ENCODE measurements around the gene KIF27. TPM values are rescaled to one million over a fixed set of nuclear protein-coding genes. Genes with fewer than 3 reads are reported as not detected.

Gene KIF27
- total RNA-seq, 3 donors from 2014 or later (not counting 1 experiment from before 2014, with no cell fraction given): 4.0 to 7.7 (median 4.6) TPM

GRCh38 chr9:83962165-83962564 lies 40.9 kb upstream of the KIF27 start:
- no peak for DNase-seq
- H3K36me3 ChIP-seq (ENCODE audit: control insufficient read depth, insufficient read depth, low read length): peaks cover 11% of the 10 kb centered on the region
- ATAC-seq: no peak
- no peaks in the 10 kb centered on the region for H3K27me3 ChIP-seq (ENCODE audit: control insufficient read depth, insufficient read depth, low read length)
- H3K4me3 ChIP-seq (ENCODE audit: low read length): no peak overlapping the region
- peaks cover 2% of the 10 kb centered on the region for H3K4me1 ChIP-seq (ENCODE audit: control insufficient read depth, insufficient read depth, low read length)
- no peak overlapping the region for H3K4me3 Mint-ChIP-seq
- TF ChIP-seq CTCF (IDR thresholded peaks at IDR 0.05): no peak
- H3K27ac ChIP-seq (ENCODE audit: low read length): no peak overlapping the region
- peaks cover 9 to 24% of the 10 kb centered on the region in 2 donors for H3K4me1 Mint-ChIP-seq
- H3K27me3 Mint-ChIP-seq (ENCODE audit: low read depth in 2 of 2): no peaks in the 10 kb centered on the region
- H3K9me3 ChIP-seq (ENCODE audit: control insufficient read depth, insufficient read depth, low read length): no peaks in the 10 kb centered on the region
- H3K36me3 Mint-ChIP-seq: peaks cover 7% of the 10 kb centered on the region
- intact Hi-C loops (cut with micrococcal nuclease): no loop called here
- no peak overlapping the region for H3K27ac Mint-ChIP-seq
- 88% methylated on average over 3 of the region's 3 CpGs for WGBS (ENCODE audit: insufficient coverage)
- no peaks in the 10 kb centered on the region for H3K9me3 Mint-ChIP-seq

GRCh38 chr9:83960991-83961390 lies 39.8 kb upstream of the KIF27 start:
- no peaks in the 10 kb centered on the region for H3K9me3 Mint-ChIP-seq
- ATAC-seq: no peak
- Histone ChIP-seq H3K27me3 (ENCODE audit: control insufficient read depth, insufficient read depth, low read length) (no peaks in the 10 kb centered on the region), H3K9me3 (ENCODE audit: control insufficient read depth, insufficient read depth, low read length) (no peaks in the 10 kb centered on the region), H3K4me3 (ENCODE audit: low read length) (no peak overlapping the region), H3K27ac (ENCODE audit: low read length) (no peak overlapping the region), H3K36me3 (ENCODE audit: control insufficient read depth, insufficient read depth, low read length) (no peaks in the 10 kb centered on the region), H3K4me1 (ENCODE audit: control insufficient read depth, insufficient read depth, low read length) (peaks cover 12% of the 10 kb centered on the region)
- no peak for DNase-seq
- WGBS (ENCODE audit: insufficient coverage): 92% methylated on average over 4 of the region's 5 CpGs
- H3K27ac Mint-ChIP-seq: no peak overlapping the region
- H3K4me3 Mint-ChIP-seq: no peak overlapping the region
- no peak for TF ChIP-seq CTCF (IDR thresholded peaks at IDR 0.05)
- intact Hi-C loops (cut with micrococcal nuclease): no loop called here
- H3K27me3 Mint-ChIP-seq (ENCODE audit: low read depth in 2 of 2): no peaks in the 10 kb centered on the region
- no peaks in the 10 kb centered on the region for H3K36me3 Mint-ChIP-seq
- peaks cover 20% of the 10 kb centered on the region in 2 donors for H3K4me1 Mint-ChIP-seq

GRCh38 chr9:83959061-83959460 lies 37.8 kb upstream of the KIF27 start:
- Histone ChIP-seq H3K36me3 (ENCODE audit: control insufficient read depth, insufficient read depth, low read length) (no peaks in the 10 kb centered on the region), H3K27me3 (ENCODE audit: control insufficient read depth, insufficient read depth, low read length) (no peaks in the 10 kb centered on the region), H3K4me3 (ENCODE audit: low read length) (no peak overlapping the region), H3K4me1 (ENCODE audit: control insufficient read depth, insufficient read depth, low read length) (peaks cover 21% of the 10 kb centered on the region), H3K9me3 (ENCODE audit: control insufficient read depth, insufficient read depth, low read length) (no peaks in the 10 kb centered on the region), H3K27ac (ENCODE audit: low read length) (no peak overlapping the region)
- no peak for ATAC-seq
- TF ChIP-seq CTCF (IDR thresholded peaks at IDR 0.05): no peak
- Mint-ChIP-seq H3K27me3 (ENCODE audit: low read depth in 2 of 2) (no peaks in the 10 kb centered on the region), H3K27ac (no peak overlapping the region), H3K9me3 (no peaks in the 10 kb centered on the region), H3K4me3 (no peak overlapping the region), H3K36me3 (no peaks in the 10 kb centered on the region), H3K4me1 (peaks cover 13 to 22% of the 10 kb centered on the region in 2 donors)
- no peak for DNase-seq
- 89% methylated on average over 4 of the region's 4 CpGs for WGBS (ENCODE audit: insufficient coverage)
- intact Hi-C loops (cut with micrococcal nuclease): no loop called here

- peaks cover 13 to 22% of the 10 kb centered on the region in 2 donors for H3K4me1 Mint-ChIP-seq
- ATAC-seq (no peak), DNase-seq (peak in 1 of 2 donors; percentile 35)
- no peaks in the 10 kb centered on the region for H3K36me3 ChIP-seq (ENCODE audit: control insufficient read depth, insufficient read depth, low read length)
- peak overlapping the region; percentile 97 for H3K4me3 Mint-ChIP-seq
- no peak for TF ChIP-seq CTCF (IDR thresholded peaks at IDR 0.05)
- no peaks in the 10 kb centered on the region for H3K9me3 ChIP-seq (ENCODE audit: control insufficient read depth, insufficient read depth, low read length)
- peak overlapping the region; percentile 93 for H3K4me3 ChIP-seq (ENCODE audit: low read length)
- peaks cover 21% of the 10 kb centered on the region for H3K4me1 ChIP-seq (ENCODE audit: control insufficient read depth, insufficient read depth, low read length)
- 94% methylated on average over 4 of the region's 4 CpGs for WGBS (ENCODE audit: insufficient coverage)
- intact Hi-C loops (cut with micrococcal nuclease): no loop called here
- H3K36me3 Mint-ChIP-seq: no peaks in the 10 kb centered on the region
- H3K9me3 Mint-ChIP-seq: no peaks in the 10 kb centered on the region
- H3K27ac Mint-ChIP-seq: peak overlapping the region; percentile 92 to 98
- peak overlapping the region; percentile 86 for H3K27ac ChIP-seq (ENCODE audit: low read length)
- H3K27me3 ChIP-seq (ENCODE audit: control insufficient read depth, insufficient read depth, low read length): no peaks in the 10 kb centered on the region
- H3K27me3 Mint-ChIP-seq (ENCODE audit: low read depth in 2 of 2): no peaks in the 10 kb centered on the region
Observed at GRCh38 chr9:83957248-83957513, 35.9 kb upstream of the KIF27 start.

Data from natural killer cell (primary cell).